GM12865 (cell line): ENCODE results near the gene ZNF143.

Experiments
- DNase-seq: peaks from one replicate; pipeline ENCODE4 v3.0.0; 2010; ENCODE audit warnings: low read depth
- H3K4me3 ChIP-seq: 2 replicates; pipeline ENCODE4 v1.5.1; 2011; ENCODE audit warnings: mild to moderate bottlenecking, low read depth, low read length, control low read depth
- TF ChIP-seq, protein P1 (sequence below): IDR thresholded peaks from 2 replicates; pipeline ENCODE4 v1.5.1; 2011; ENCODE audit warnings: low read length, control low read depth, low read depth, inconsistent platforms; ENCODE audit not compliant: insufficient read depth; ENCODE audit errors: missing control alignments

Gene ZNF143

DNA sequence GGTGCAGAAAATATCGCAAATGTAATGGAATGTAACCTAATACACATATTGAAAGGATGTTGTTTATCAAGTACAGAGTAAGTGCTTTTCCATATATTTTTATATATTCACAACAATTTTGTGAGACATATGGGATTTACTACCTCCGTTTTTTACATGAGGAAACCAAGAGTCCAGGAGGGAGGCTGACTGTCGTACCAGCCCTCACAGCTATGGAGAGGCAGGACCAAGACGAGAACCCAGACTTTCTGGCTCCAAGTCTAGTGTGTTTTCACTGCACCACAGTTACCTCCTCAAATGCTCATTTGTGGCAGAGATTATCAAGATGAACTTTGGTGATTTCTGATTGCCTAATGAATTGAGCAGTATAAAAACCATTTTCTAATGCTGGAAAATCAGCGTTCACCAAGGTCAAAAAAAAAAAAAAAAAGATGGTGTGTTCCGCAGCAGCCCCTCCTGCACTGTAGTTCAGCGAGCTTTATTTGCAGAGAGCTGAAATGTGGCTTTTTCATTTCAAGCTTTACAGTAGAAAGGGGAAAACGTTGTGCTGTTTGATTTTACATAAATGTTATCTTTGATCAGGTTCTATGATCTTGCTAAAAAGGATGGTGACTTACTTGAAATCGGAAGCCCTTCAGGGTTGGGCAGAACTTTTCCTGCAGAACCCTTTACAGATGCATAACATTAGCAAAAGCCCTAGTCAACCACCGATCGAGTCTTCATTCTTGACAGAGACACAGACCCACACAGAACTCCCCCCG, 67.9 kb downstream of the ZNF143 start:
- no peak for DNase-seq
- TF ChIP-seq, protein P1, sequence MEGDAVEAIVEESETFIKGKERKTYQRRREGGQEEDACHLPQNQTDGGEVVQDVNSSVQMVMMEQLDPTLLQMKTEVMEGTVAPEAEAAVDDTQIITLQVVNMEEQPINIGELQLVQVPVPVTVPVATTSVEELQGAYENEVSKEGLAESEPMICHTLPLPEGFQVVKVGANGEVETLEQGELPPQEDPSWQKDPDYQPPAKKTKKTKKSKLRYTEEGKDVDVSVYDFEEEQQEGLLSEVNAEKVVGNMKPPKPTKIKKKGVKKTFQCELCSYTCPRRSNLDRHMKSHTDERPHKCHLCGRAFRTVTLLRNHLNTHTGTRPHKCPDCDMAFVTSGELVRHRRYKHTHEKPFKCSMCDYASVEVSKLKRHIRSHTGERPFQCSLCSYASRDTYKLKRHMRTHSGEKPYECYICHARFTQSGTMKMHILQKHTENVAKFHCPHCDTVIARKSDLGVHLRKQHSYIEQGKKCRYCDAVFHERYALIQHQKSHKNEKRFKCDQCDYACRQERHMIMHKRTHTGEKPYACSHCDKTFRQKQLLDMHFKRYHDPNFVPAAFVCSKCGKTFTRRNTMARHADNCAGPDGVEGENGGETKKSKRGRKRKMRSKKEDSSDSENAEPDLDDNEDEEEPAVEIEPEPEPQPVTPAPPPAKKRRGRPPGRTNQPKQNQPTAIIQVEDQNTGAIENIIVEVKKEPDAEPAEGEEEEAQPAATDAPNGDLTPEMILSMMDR: no peak
- no peak overlapping the region for H3K4me3 ChIP-seq

DNA sequence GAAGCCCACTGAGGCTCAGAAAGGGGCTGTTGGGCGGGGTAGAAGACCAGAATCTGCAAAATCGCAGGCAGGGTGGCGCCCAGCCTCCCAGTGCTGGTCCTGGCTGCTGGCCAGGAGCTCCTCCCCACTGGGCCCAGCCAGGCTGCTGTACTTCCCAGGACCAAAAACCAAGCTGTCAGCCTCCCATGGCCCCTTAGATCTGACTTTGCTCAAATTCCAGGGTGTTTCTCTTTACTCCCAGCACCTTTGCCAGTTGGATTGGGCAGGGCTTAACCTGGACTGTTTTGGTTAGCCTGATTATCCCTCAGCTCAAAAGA, 68.5 kb downstream of the ZNF143 start:
- H3K4me3 ChIP-seq: no peak overlapping the region
- no peak for DNase-seq
- TF ChIP-seq, protein P1: no peak

DNA sequence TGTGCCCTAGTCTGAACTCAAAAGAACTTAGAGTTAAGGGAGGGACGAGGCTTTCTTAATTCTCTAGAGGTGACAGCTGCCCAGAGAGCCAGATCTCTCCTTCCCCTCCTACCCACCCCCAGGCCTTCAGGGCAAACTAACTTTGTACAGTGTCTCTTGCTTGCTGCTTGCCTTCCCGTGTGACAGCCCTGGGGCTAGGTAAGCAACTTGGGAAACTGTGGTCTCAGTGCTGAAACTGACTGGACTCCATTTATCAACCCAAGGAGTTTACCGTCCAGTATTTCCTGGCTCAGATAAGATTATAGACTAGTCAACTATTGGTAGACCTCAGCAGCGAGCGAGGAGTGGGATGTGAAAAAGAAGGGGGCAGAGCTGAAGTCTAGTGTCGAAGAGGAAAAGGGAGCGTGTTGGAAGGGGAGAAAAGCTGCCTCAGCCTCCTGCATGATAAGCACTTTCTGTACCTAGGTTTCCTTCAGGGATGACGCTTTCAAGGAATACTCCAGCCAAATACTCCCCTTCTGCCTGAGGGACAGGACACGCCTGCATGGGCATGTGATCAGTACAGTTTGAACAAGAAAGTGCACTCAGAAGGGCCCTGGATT, 69.3 kb downstream of the ZNF143 start:
- TF ChIP-seq, protein P1: no peak
- H3K4me3 ChIP-seq: no peak overlapping the region
- DNase-seq: no peak

DNA sequence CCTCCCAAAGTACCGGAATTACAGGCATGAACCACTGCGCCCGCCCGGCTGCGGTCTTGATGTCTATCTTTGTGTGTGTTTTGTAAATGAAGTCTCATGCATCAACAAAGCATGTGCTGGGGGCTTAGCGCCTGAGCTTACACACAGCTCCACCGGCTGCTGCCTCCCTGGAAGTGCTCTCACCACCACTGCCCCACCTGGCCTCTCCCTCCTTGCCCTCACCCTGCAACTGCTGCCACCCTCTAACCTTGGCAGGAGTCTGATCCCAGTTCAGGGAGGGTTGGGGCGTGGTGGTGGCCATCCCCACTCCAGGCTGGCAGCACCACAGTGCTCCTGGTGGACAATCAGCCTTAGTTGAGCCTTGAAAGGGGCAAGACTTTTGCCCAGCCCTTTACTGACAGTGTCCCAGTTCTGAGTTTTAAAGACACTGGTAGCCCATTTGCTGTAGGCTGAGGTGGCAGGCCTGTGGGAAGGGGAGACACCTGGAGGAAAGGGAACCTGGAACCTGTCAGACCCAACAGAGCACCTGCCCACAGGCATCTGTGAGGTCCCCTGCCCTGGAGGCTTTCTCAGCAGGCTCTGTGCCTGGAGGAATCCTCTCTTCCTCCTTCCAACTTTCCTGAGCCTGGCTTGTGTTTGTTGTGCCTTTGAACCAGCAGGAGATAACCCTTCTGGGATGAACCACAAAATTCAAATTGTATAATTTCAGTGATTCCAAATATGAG, 70.3 kb downstream of the ZNF143 start:
- DNase-seq: no peak
- no peak overlapping the region for H3K4me3 ChIP-seq
- TF ChIP-seq, protein P1: no peak

DNA sequence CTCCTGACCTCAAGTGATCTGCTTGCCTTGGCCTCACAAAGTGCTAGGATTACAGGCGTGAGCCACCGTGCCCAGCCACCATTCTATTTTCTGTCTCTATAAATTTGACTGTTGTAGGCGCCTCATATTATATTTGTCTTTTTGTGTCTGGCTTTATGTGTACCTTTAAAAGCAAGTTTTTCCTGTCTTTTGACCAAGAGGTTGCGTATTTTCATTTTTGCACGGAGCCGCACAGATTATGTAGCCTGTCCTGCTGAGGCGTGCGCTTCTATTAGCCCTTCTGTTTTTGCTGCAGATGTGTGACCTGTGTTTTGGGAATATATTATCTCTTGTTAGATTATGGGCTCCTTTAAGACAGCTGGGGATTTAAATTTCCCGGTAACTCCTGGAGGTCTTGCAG, 72.2 kb downstream of the ZNF143 start:
- H3K4me3 ChIP-seq: no peak overlapping the region
- TF ChIP-seq, protein P1: no peak
- no peak for DNase-seq

DNA sequence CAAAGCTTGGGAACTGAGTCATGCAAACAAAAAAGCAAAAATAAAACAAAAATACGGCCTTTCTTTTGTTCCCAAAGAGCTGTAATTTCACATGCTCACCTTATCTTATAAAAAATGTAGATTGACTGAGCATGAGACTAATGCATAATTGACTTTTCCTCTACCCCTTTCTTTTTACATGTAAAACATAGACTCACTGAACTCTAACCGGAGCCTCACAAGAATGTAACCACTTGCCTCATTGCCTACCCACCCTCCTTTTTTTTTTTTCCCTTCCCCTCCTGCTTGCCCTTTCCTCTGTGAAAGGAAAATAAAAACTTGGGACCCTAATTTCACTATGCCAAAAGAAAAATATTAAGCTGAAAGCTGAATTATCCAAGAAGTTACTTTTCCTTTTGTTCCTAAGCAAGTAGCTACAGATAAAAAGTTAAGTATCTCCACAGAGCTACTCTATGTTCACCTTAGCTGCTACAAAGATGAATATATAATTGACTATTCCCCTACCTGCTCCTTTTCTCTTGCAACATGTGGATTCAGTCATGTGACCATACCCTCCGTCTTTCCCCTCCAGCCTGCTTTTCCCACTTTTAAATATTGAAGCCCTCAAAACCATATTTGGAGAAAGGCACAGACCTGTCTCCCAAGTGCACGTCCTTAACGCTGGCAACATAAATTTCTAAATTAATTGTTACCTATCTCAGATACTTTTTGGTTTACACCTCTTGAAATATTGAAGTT, 73.1 kb downstream of the ZNF143 start:
- no peak for DNase-seq
- H3K4me3 ChIP-seq: no peak overlapping the region
- TF ChIP-seq, protein P1: no peak
